GM19035 (cell line): ENCODE data around the gene C2CD4A.

Experiments used
- ATAC-seq: cut with Tn5 transposase; IDR thresholded peaks from one replicate; pipeline ENCODE4 v1.9.1; 2021; ENCODE audit not compliant: unreplicated experiment

The C2CD4A gene

GRCh38 chr15:62099094-62099601 lies 32.4 kb downstream of the C2CD4A start:
- ATAC-seq = no peak

DNA sequence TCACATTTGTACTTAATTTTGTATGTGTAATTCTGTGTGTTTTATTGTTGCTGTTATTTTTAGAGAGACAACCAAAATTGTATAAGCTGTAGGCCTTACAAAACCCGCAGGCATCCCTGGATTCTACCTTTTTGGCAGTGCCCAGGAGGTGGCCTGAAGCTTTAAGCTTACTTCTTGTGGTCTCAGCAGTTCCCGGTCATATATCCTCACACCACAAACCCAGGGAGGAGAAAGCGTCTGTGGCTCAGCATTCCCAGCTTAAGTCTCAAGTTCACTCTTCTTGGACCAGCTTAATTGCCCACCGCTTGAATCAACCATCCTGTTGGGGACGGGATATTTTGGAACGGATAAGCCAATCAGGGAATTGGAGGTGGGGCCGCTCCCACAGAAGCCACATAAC lies 36.7 kb downstream of the C2CD4A start:
- no peak for ATAC-seq

- ATAC-seq = no peak
These were observed 37.6 kb downstream of the C2CD4A start for GRCh38 chr15:62104401-62104800.

- no peak for ATAC-seq
These were observed 38.1 kb downstream of the C2CD4A start for GRCh38 chr15:62104846-62105245.

GRCh38 chr15:62105266-62105665 lies 38.5 kb downstream of the C2CD4A start:
- ATAC-seq = no peak

- ATAC-seq = no peak
These were observed 39.3 kb downstream of the C2CD4A start for GRCh38 chr15:62106096-62106495.

GRCh38 chr15:62107571-62108121 lies 40.9 kb downstream of the C2CD4A start:
- no peak for ATAC-seq

DNA sequence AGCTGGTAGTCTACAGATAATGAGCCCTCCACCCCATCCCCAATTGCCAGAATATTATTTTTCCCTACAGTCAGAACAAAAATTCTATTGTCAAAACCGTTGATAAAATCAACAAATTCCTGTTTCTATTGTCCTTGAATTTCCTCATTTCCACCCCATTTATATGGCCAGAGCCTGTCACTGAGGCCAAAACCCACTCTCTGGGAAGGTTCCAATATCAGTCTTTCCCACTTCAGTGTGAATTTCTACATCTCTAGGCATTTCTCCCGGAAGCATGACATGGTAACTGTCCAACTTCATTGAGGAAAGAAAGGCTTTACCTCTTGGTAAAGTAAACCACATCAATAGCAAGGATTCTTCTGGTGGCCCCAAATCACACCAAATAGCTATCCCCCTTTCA lies 41.6 kb downstream of the C2CD4A start:
- no peak for ATAC-seq

DNA sequence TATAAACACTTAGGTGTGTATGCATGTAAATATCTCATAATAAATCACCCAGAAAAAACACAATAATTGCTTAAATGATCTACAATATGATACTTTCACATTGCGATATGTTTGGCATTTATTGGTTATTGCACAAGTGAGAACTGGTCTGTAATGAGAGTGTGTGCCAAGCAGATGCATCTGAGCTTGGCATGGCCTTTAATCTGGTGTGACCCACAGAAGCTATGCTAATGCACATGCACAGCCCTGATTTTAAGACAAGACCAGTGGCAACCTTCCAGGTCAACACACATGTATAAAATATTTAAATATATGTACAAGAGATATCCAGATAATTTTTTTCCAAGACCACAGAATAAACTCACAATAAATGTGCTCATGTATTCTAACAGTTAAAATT lies 42.7 kb downstream of the C2CD4A start:
- no peak for ATAC-seq

GRCh38 chr15:62109982-62110851 lies 43.4 kb downstream of the C2CD4A start:
- ATAC-seq = no peak

- no peak for ATAC-seq
These were observed 45.3 kb downstream of the C2CD4A start for GRCh38 chr15:62112081-62112480.

DNA sequence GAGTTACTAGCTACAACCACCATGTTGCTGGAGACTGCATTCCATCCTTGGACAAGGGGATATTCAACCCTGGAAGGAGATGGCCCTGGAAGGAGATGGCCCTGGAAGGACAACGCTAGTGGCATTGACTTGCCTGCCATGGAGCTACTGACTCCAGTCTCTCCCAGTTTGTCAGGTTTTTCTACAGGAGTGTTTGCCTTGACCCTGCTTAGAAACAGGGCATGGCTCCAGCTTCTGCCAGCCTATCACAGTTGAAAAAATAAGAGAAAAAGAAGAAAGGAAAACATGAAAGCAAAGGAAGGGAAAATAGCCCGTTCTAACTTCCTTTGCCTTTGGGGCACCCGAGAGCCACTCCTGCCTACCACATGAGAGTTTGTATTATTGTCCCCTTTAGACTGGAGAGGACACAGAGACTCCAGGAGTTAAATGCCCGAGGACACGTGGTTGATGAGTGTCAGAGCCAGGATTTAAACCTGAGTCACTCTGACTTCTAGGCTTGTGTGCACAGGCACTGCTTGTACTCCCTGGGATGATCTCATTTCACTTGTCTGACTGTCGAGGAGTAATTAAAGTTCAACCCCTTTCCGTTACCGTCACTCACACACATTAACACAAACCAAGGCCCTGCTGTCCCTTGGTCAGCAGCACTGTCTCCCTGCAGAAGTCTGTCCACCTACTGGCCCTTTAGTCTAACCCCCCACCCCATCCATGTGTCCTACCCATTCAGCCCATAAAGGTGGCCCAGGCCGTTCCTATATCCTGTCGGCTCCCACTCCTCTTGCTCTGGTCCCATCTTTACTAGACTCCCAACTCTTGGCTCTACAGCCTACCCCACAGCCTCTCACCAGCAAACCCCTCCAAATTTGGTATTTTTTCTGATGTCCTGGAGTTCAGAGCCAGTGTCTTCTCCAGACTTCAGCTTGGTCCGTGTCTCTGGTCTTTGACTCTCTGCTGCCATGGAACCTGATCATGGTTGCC lies 46.1 kb downstream of the C2CD4A start:
- ATAC-seq = no peak

GRCh38 chr15:62115847-62116246 lies 49.1 kb downstream of the C2CD4A start:
- ATAC-seq = no peak

- ATAC-seq = no peak
These were observed 51.9 kb downstream of the C2CD4A start for GRCh38 chr15:62118520-62119226.

- no peak for ATAC-seq
These were observed 52.6 kb downstream of the C2CD4A start for GRCh38 chr15:62119227-62119864.

DNA sequence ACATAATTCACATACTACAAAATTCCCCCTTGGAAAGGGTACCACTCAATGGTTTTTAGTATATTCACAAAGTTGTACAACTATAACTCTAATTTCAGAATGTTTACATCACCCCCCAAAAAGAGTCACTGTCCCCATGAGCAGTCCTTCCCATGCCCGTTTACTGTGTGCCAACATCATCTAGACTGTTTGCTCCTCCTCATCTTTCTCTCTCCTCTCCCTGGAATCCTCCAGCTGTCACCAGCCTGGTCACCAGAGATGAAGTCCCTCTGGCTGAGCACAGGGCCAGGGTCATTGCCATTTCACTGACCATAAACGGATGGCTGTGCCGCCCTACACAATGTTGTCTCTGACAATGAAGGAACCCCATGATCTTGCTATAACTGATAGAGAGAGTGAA lies 53.1 kb downstream of the C2CD4A start:
- ATAC-seq = no peak
